SH-SY5Y (cell line): ENCODE data around the gene GINS3.

Experiments used
- GATA2 ChIP-seq: IDR thresholded peaks from 2 replicates; pipeline ENCODE4 v1.6.1; 2011; ENCODE audit warnings: mild to moderate bottlenecking, low read depth, low read length
- GATA3 ChIP-seq: IDR thresholded peaks from 2 replicates; pipeline ENCODE4 v1.6.1; 2011; ENCODE audit warnings: low read depth, mild to moderate bottlenecking, low read length, moderate library complexity

DNA sequence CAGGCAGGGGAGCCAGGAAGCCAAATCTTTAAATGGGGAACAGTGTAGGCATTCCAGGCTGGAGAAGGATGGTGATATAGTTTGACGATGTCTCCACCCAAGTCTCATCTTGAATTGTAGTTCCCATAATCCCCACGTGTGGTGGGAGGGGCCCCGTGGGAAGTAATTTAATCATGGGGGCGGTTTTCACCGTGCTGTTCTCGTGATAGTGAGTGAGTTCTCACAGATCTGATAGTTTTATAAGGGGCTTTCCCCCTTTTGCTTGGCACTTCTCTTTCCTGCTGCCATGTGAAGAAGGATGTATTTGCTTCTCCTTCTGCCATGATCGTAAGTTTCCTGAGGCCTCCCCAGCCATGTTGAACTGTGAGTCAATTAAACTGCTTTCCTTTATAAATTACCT is 28.8 kb downstream of the GINS3 start:
- TF ChIP-seq GATA2 (no peak), GATA3 (no peak)
